HG03095 (cell line): ENCODE data around the gene AIDA.
"Not testable (repeated sequence)": the region's sequence is repeated elsewhere in the genome, so short reads cannot be mapped to it uniquely, and the experiment has no call there.

ENCODE experiments used
- ATAC-seq: cut with Tn5 transposase; IDR thresholded peaks from one replicate; pipeline ENCODE4 v1.9.1; 2021; ENCODE audit warnings: moderate library complexity; ENCODE audit not compliant: unreplicated experiment

Gene AIDA

GRCh38 chr1:222713091-222713961 is 1.0 kb upstream of the AIDA start:
- peak; percentile 67 for ATAC-seq

GRCh38 chr1:222711319-222712252 is 705 bp downstream of the AIDA start:
- ATAC-seq = peak; percentile 20

DNA sequence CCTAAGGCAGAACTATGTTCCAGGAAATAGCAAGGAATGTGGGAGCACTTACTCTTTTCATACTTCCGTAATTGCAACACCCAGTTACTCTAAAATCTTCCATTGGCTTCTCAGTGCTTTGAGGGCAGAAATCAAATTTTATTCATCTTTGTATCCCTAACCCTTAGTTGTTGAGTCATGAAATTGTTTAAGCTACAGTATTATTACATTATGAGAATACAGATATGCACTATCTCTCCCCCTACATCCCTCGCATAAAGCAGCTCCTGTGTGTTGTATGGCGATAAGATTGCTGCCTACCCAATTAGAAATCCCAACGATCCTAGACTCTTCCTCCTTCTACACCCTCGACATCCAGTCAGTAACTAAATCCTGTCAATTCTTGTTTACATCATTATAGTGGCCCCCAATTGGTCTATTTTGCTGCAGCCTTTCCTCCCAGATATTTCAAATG is 2.6 kb downstream of the AIDA start:
- no peak for ATAC-seq

DNA sequence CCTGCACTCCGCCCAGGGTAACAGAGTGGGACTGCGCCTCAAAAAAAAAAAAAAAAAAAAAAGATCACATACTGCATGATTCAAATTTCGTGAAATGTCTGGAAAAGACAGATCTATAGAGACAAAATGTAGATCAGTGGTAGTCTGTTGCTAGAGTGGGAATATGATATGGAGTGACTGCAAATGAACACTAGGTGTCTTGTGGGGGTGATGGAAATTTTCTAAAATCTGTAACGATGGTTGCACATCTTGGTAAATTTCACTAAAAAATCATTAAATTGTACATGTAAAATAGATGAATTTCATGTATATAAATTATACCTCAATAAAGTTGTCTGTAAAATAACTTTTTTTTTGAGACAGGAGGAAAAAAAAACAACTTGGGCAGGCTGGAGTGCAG is 5.5 kb downstream of the AIDA start:
- ATAC-seq = no peak

GRCh38 chr1:222704260-222704659 is 8.0 kb downstream of the AIDA start:
- no peak for ATAC-seq

GRCh38 chr1:222702210-222702609 is 10.1 kb downstream of the AIDA start:
- no peak for ATAC-seq

DNA sequence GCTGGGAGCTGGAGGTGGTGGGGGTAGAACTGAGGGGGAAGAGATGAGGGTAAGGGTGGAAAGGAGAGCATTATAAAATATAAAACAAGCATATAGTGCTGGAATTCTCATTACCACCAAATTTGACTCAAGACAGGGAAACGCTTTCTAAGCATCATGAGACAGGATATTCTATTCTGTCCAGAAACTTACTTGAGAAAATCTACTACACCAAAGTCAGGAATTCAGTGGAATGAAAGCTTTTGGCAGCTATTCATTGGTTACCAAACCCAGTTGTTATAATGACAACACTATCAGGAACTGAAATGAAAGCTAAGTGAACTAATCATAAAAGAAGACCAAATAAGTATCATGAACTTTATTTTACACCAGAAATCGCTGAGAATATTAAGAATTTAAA is 14.5 kb downstream of the AIDA start:
- no peak for ATAC-seq

GRCh38 chr1:222697203-222697602 is 15.1 kb downstream of the AIDA start:
- ATAC-seq = no peak

GRCh38 chr1:222696741-222697140 is 15.6 kb downstream of the AIDA start:
- ATAC-seq = no peak

- no peak for ATAC-seq
These were observed 17.4 kb downstream of the AIDA start for GRCh38 chr1:222694927-222695326.

GRCh38 chr1:222691016-222691415 is 21.3 kb downstream of the AIDA start:
- no peak for ATAC-seq

GRCh38 chr1:222680080-222680479 is 32.2 kb downstream of the AIDA start:
- ATAC-seq = no peak

DNA sequence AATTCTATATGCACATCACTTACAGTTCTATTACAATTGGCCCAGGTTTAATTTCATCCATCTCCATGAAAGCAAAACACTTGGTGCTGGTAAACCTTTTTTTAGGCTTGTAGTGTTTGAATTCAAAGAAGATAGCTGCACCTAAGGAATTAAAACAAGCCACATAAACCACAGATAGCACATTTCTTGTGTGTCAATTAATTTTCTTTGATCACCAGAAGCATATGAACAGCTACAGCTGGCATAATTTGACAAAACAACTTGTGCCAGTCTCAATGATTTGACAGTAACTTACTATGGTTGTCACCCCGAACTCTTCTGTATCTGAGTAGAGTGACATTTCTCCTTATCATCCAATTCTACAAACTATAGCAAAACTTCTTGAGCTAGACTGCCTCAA is 42.2 kb downstream of the AIDA start:
- no peak for ATAC-seq

GRCh38 chr1:222669107-222669506 is 43.2 kb downstream of the AIDA start:
- not testable (repeated sequence) for ATAC-seq

DNA sequence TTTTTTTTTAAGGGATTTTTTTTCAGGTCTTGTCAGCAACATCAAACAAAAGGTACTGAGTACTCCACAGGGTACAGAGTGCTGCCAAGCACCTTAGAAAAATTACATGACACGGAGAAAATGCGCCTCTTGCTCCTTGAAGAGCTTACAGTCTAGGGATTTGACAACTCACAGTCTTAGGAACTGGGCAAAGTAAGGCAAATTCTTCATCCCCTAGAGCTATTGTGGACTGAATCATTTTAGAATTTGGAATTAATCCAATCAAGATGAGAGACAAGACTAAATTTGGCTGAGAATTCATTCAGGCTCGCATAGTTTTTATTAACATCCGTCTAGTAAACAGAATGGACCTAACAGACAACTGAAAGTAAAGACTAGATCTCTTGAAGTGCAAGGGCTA is 44.1 kb downstream of the AIDA start:
- ATAC-seq = not testable (repeated sequence)

DNA sequence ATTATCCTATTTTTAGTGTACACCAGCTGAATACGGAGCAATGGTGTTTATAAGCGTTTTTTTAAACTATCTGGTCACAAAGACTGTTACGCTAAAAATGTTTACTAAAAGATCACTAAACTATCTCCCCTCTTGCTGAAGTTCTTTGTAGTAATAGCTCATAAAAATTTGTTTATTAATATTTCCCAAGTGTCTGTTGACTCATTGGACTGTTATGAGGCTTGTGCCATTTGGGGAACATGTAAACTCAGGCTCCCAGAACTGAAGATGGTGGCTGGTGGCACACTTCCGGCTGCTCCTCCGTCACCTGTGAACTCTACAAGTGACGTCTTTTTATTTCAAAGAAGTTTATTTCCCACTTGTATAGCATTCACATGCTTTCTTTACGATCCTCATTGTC is 46.3 kb downstream of the AIDA start:
- ATAC-seq = no peak

- ATAC-seq = no peak
These were observed 48.8 kb downstream of the AIDA start for GRCh38 chr1:222663431-222663934.

- no peak for ATAC-seq
These were observed 54.4 kb downstream of the AIDA start for GRCh38 chr1:222657899-222658298.

DNA sequence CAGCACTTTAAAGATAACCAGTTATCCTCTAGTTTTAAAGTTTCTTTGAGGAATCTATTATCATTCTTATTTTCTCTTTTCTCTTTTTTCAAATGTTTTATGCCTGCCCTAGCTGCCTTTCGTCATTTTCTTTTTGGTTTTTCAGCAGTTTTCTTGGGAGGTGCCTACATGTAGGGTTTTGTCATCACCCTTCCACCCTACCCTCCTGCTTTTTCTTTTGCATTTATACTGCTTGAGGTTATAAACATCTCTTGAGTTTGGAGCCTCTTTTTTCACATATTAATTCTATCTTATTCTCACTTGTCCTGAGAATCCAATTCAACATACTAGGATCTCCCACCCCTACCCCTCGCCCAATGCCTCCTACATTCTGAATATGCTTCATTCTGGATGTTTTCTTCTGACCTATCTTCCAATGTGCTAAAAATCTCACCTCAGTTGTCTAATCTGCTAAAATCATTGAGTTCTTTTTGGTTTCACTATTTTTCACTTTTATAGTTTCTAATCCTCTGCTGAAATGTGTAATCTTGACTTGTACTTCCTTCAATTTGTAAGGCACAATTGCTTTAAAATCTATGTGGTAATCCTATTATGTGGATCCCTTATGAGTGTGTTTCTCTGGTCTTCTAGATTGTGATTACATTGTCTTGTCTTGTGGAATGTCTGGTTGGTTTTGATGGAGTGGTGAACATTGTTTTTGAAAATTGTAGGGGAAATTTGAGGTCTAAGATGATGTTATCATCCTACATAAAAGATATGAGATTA is 55.7 kb downstream of the AIDA start:
- no peak for ATAC-seq

DNA sequence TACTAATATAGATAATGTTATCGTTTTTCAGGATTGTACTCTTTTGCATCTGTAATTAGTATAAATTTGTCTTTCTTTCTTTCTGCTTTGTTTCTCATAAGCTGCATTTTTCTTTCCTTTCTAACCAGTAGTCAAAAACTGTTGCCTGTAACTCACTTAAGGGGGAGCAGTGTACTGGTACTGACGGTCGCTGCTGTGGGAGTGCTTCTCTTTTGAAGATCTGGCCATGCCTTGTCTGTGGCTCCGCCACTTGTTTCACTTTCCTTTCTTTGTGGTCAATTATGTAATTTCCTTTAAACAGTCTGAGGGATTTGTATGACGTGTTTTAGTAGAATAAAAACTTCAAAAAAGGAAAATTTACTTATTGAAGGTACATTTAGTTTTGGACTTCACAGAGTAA is 57.4 kb downstream of the AIDA start:
- ATAC-seq = peak; percentile 96
